Measurements from ENCODE around the gene B3GALNT2. TPM values are rescaled to one million over a fixed set of nuclear protein-coding genes. Genes with fewer than 3 reads are reported as not detected.

Gene B3GALNT2
- total RNA-seq, 1 experiment from 2014 or later, result 35.5 TPM

- no peaks in the 10 kb centered on the region for H3K27me3 ChIP-seq (replicated peaks; ENCODE audit: control insufficient read depth, insufficient read depth, low read length)
- Mint-ChIP-seq H3K36me3 (ENCODE audit: insufficient read depth, unreplicated experiment) (peaks cover 38% of the 10 kb centered on the region), H3K4me1 (ENCODE audit: low read depth, unreplicated experiment) (no peaks in the 10 kb centered on the region), H3K4me3 (ENCODE audit: unreplicated experiment) (no peak overlapping the region), H3K27ac (ENCODE audit: unreplicated experiment) (no peak overlapping the region), H3K9me3 (ENCODE audit: unreplicated experiment) (no peaks in the 10 kb centered on the region), H3K27me3 (ENCODE audit: insufficient read depth, unreplicated experiment) (no peaks in the 10 kb centered on the region)
- peaks cover 4% of the 10 kb centered on the region; the same call in 1 of the 2 replicates for H3K9me3 ChIP-seq
- H3K36me3 ChIP-seq (ENCODE audit: control insufficient read depth, insufficient read depth, low read length), result no peaks in the 10 kb centered on the region; the same call in 1 of the 2 replicates
- POLR2A ChIA-PET, result no interaction called here
- DNase-seq, result no peak
- H3K4me1 ChIP-seq, result no peaks in the 10 kb centered on the region
- CTCF ChIA-PET, result interaction anchor here (0.6 to 1.6 kb wide), 13 partner anchors 49 to 826 kb away, joined by 3 to 10 read pairs (median 4); partner anchors contain the start of genes ARID4B, GGPS1 and TBCE
- TF ChIP-seq CTCF (IDR thresholded peaks at IDR 0.05; ENCODE audit: insufficient read depth in 1 of 2, low read depth in 1 of 2, low read length in 1 of 2, severe bottlenecking in 1 of 2, unreplicated experiment in 1 of 2), result no peak
- intact Hi-C loops (cut with micrococcal nuclease; ENCODE audit: unreplicated experiment), result loop anchor here (1.0 kb wide), 3 partner anchors 88 to 312 kb away; partner anchors contain the start of genes ARID4B and GGPS1
- TSS peak; percentile 27 for BruUV-seq (replicated peaks)
- H3K4me3 ChIP-seq (ENCODE audit: low read depth, low read length), result no peak overlapping the region
Observed at GRCh38 chr1:235416662-235417049, 87.6 kb downstream of the B3GALNT2 start.

- BruUV-seq (replicated peaks), result no TSS peak
- H3K9me3 Mint-ChIP-seq (ENCODE audit: unreplicated experiment), result no peaks in the 10 kb centered on the region
- no peaks in the 10 kb centered on the region for H3K36me3 ChIP-seq (ENCODE audit: control insufficient read depth, insufficient read depth, low read length)
- H3K4me1 ChIP-seq, result no peaks in the 10 kb centered on the region
- H3K4me1 Mint-ChIP-seq (ENCODE audit: low read depth, unreplicated experiment), result no peaks in the 10 kb centered on the region
- no peak overlapping the region for H3K27ac Mint-ChIP-seq (ENCODE audit: unreplicated experiment)
- TF ChIP-seq CTCF (IDR thresholded peaks at IDR 0.05; ENCODE audit: insufficient read depth in 1 of 2, low read depth in 1 of 2, low read length in 1 of 2, severe bottlenecking in 1 of 2, unreplicated experiment in 1 of 2), result peak; percentile 84 to 91
- intact Hi-C loops (cut with micrococcal nuclease; ENCODE audit: unreplicated experiment), result loop anchor here (1.0 kb wide), 4 partner anchors 48 to 928 kb away; partner anchors contain the start of gene TBCE
- ChIA-PET POLR2A (interaction anchor here (0.6 to 1.0 kb wide), 2 partner anchors 48 to 87 kb away, joined by 3 to 5 read pairs; partner anchors contain the start of genes ARID4B and TBCE), CTCF (interaction anchor here (0.5 to 1.1 kb wide), 10 partner anchors 13 to 311 kb away, joined by 3 to 10 read pairs (median 5); partner anchors contain the start of genes ARID4B, GGPS1, RBM34 and TBCE)
- H3K27me3 ChIP-seq (replicated peaks; ENCODE audit: control insufficient read depth, insufficient read depth, low read length), result no peaks in the 10 kb centered on the region
- no peaks in the 10 kb centered on the region for H3K27me3 Mint-ChIP-seq (ENCODE audit: insufficient read depth, unreplicated experiment)
- peaks cover 38% of the 10 kb centered on the region for H3K36me3 Mint-ChIP-seq (ENCODE audit: insufficient read depth, unreplicated experiment)
- H3K9me3 ChIP-seq, result peaks cover 4% of the 10 kb centered on the region; the same call in 1 of the 2 replicates
- DNase-seq, result peak; percentile 80
- H3K4me3 Mint-ChIP-seq (ENCODE audit: unreplicated experiment), result no peak overlapping the region
- no peak overlapping the region for H3K4me3 ChIP-seq (ENCODE audit: low read depth, low read length)
Observed at GRCh38 chr1:235415008-235415904, 89.0 kb downstream of the B3GALNT2 start.

All from Caco-2 (cell line).